AG04449 (cell line): ENCODE measurements around the gene GPD2.
"Not testable (repeated sequence)": the region's sequence is repeated elsewhere in the genome, so short reads cannot be mapped to it uniquely, and the experiment has no call there.

Source experiments
- CTCF ChIA-PET: fragments of 350-600 bp; formaldehyde crosslinking; extraction: SDS; loops from one replicate; lab custom pipeline; 2021; ENCODE audit warnings: antibody characterized with exemption; lab: Yijun Ruan, JAX
- POLR2A ChIA-PET: fragments of 400-600, 350-600 bp; formaldehyde crosslinking; extraction: SDS; loops from one replicate; lab custom pipeline; 2020; ENCODE audit warnings: antibody characterized with exemption, inconsistent platforms; lab: Yijun Ruan, JAX
- DNase-seq: peaks from one replicate; pipeline ENCODE4 v3.0.0-alpha.2; 2010; ENCODE audit warnings: low read depth, low spot score
- H3K4me3 ChIP-seq: 2 replicates; pipeline ENCODE4 v1.5.1; 2011; ENCODE audit warnings: low read depth, mild to moderate bottlenecking, control low read depth, low read length
- TF ChIP-seq, protein P1 (sequence below): IDR thresholded peaks from one replicate; pipeline ENCODE4 v1.5.1; 2011; ENCODE audit warnings: mild to moderate bottlenecking, moderate library complexity, low read length, control low read depth, inconsistent platforms; ENCODE audit not compliant: insufficient read depth; ENCODE audit errors: missing control alignments

Gene GPD2

DNA sequence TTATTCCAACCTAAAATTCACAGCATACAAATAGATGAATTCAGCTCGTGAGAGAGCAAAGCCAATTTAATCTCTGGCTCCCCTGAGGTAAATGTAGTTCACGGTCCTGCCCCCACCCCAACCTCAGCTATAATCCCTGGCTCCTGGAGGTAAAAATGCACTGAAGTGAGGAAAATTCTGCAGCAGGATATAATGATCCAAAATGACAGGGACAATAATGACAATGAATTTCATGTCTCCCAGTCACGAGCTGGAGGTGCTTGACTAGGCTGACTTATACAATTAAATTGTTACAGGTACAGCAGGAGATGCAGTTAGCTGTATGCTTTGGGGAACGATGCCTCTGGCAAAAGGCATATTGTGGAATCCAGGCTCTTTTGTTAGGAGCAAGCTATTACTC is 82.0 kb downstream of the GPD2 start:
- CTCF ChIA-PET: interaction anchor here (0.8 kb wide), 1 partner anchor 10 kb away, joined by 3 read pairs; no protein-coding TSS in a partner anchor
- H3K4me3 ChIP-seq: no peak overlapping the region
- POLR2A ChIA-PET: no interaction called here
- TF ChIP-seq, protein P1, sequence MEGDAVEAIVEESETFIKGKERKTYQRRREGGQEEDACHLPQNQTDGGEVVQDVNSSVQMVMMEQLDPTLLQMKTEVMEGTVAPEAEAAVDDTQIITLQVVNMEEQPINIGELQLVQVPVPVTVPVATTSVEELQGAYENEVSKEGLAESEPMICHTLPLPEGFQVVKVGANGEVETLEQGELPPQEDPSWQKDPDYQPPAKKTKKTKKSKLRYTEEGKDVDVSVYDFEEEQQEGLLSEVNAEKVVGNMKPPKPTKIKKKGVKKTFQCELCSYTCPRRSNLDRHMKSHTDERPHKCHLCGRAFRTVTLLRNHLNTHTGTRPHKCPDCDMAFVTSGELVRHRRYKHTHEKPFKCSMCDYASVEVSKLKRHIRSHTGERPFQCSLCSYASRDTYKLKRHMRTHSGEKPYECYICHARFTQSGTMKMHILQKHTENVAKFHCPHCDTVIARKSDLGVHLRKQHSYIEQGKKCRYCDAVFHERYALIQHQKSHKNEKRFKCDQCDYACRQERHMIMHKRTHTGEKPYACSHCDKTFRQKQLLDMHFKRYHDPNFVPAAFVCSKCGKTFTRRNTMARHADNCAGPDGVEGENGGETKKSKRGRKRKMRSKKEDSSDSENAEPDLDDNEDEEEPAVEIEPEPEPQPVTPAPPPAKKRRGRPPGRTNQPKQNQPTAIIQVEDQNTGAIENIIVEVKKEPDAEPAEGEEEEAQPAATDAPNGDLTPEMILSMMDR: no peak
- no peak for DNase-seq

DNA sequence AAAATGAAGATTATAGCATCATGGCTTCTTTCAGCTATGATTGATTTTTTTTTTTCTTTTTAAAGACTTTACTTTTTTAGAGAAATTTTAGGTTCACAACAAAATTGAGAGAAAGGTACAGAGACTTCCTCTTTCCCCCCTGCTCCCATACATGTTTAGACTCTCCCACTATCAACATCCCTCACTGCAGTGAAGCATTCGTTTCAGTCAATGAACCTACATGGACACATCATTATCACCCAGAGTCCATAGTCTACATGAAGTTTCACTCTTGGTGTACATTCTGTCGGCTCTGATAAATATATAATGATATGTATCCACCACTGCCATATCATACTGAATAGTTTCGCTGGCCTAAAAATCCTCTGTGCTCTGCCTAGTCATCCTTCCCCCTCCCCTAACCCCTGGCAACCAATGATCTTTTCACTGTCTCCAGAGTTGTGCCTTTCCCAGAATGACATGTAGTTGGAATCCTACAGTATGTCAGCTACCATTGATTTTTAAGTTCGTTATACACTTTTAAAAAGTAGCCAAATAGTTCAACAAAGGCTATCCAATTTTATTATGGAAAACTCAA is 86.8 kb downstream of the GPD2 start:
- CTCF ChIA-PET: interaction anchor here (1.0 to 1.2 kb wide), 2 partner anchors 182 to 188 kb away, joined by 3 to 6 read pairs; no protein-coding TSS in a partner anchor
- TF ChIP-seq, protein P1: no peak
- DNase-seq: no peak
- POLR2A ChIA-PET: interaction anchor here (0.6 kb wide), 1 partner anchor 181 kb away, joined by 3 read pairs; no protein-coding TSS in a partner anchor
- H3K4me3 ChIP-seq: no peak overlapping the region

DNA sequence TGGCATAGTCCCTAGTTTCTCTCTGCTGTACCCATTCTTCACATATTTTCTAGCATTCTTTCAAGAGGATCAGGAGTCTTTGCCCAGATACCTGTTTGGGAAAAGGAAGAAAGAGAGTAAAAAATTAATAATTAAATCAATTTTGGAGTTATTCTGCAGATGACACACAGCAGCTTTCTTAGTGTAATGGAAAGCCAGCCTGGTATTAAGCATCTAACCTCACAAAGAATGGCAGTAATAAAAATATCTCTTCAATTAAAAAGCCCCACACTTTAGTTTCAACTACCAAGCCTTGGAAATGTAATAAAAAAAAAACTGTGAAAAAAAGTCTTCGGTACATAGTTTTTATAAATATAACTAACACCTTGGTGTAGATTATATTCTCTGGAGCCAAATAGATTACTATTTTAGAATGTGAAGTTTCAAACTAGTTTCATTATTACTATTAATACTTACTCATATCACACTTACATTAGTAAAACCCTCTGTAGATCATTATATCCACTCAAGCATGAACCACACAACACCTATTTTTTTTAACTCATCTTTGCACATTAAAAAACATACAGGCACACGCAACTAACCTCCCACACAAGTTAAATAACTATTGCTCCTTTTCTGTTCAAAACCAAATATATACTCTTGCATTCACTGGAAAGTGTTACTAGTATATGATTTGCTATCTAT is 90.9 kb downstream of the GPD2 start:
- DNase-seq: no peak
- ChIA-PET CTCF (no interaction called here), POLR2A (no interaction called here)
- TF ChIP-seq, protein P1: no peak
- no peak overlapping the region for H3K4me3 ChIP-seq

DNA sequence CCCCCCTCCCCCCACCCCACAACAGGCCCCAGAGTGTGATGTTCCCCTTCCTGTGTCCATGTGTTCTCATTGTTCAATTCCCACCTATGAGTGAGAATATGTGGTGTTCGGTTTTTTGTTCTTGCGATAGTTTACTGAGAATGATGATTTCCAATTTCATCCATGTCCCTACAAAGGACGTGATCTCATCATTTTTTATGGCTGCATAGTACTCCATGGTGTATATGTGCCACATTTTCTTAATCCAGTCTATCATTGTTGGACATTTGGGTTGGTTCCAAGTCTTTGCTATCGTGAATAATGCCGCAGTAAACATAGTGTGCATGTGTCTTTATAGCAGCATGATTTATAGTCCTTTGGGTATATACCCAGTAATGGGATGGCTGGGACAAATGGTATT is 92.4 kb downstream of the GPD2 start:
- POLR2A ChIA-PET, CTCF ChIA-PET, H3K4me3 ChIP-seq: not testable (repeated sequence)

DNA sequence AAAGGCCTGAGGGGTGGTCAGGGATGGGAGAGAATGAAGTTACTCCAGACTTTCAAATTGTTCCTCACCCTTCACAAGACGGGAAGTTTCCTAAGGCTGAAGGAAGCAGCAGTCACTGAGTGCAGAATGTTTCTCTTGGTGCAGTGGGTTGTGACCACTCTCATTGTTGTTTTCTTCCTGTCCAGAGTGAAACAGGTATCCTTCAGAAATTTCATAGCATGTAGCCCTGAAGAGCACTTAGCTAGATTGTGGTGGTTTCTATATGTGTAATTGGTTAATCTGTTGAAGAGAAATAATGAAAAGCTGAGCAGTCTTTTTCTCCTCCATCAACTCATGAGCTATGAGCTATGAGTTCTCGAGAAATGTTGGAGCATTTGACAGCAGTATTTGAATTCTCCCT is 96.8 kb downstream of the GPD2 start:
- ChIA-PET CTCF (interaction anchor here (1.3 kb wide), 1 partner anchor 21 kb away, joined by 5 read pairs; no protein-coding TSS in a partner anchor), POLR2A (interaction anchor here (0.6 kb wide), 1 partner anchor 708 kb away, joined by 3 read pairs; no protein-coding TSS in a partner anchor)
- TF ChIP-seq, protein P1: no peak
- DNase-seq: no peak
- no peak overlapping the region for H3K4me3 ChIP-seq

More for the DNA sequence above, 92.4 kb downstream of the GPD2 start:
- DNase-seq: not testable (repeated sequence)

DNA sequence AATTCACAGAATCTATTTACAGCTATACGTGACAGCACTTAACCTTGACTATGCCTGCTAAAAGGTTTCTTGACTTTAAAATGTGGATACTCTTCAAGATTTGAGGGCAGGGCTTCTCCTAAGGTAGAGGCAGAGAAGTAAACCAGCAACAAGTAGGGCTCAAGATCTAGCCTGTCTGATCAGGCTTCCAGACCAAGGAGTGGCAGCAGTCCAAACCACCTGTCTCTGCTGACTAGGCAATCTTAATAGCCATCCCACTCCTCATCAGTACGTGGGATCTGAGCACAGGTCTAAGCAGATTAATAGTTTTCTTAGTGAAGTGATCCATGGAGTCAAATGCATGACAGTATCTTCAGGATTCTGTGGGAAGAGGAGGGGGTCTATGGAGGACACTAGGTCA is 100.4 kb downstream of the GPD2 start:
- DNase-seq: no peak
- POLR2A ChIA-PET: no interaction called here
- H3K4me3 ChIP-seq: no peak overlapping the region
- TF ChIP-seq, protein P1: no peak
- CTCF ChIA-PET: interaction anchor here (0.6 kb wide), 1 partner anchor 202 kb away, joined by 5 read pairs; no protein-coding TSS in a partner anchor
